ENCODE measurements around the gene PIK3CD. TPM values are rescaled to one million over a fixed set of nuclear protein-coding genes. Genes with fewer than 3 reads are reported as not detected.

Gene PIK3CD
- total RNA-seq, 1 donor from 2014 or later: 4.7 TPM

DNA sequence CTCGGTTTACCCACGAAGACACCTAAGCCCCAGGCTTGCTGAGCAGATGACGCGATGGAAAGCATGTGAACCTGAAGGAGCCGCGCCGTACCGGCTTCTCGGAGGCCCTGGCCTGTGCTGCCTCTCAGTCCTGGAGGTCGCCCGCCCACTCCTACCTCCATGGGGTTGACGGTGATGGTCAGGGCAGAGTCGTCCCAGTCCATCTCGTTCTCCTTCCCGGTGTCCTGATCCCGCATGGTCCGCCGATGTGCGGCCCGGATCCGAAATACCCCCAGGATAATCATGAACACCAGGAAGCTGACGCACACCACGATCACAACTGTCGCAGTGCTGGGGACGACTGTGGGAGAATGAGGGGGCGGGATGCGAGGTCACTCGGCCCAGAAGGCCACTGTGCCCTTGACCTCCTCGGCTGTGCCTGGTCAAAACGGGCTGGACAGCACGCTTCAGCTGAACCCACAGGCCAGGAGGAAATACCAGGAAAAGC, 79.6 kb downstream of the PIK3CD start:
- Mint-ChIP-seq H3K36me3 (peaks cover 57% of the 10 kb centered on the region), H3K4me3 (no peak overlapping the region), H3K27me3 (ENCODE audit: low read depth) (no peaks in the 10 kb centered on the region)

DNA sequence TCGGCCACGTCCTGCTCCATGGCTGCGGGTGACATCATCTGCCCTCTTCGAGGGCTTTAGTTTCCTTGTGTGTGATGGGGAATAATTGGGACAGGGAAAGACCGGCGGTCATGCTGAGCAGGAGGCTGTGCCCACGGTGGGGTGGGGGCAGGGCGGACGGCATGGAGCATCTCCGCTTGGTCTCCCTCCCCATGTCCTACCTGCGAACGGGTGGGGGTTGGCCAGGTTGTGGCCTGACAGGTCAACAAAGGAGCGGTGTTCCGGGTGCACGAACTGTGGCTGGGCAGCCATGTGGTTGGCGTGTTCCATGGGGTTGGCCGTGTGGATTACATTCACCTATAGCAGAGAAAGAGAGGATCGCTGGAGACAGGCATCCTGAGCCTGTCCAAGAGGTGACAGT, 80.0 kb downstream of the PIK3CD start:
- no peak for DNase-seq (ENCODE audit: low spot score in 2 of 2, unreplicated experiment in 2 of 2)
- peaks cover 57% of the 10 kb centered on the region for H3K36me3 Mint-ChIP-seq
- no peaks in the 10 kb centered on the region for H3K27me3 Mint-ChIP-seq (ENCODE audit: low read depth)
- H3K9me3 Mint-ChIP-seq: peaks cover 5% of the 10 kb centered on the region
- H3K4me3 Mint-ChIP-seq: no peak overlapping the region
- TF ChIP-seq, protein P1, sequence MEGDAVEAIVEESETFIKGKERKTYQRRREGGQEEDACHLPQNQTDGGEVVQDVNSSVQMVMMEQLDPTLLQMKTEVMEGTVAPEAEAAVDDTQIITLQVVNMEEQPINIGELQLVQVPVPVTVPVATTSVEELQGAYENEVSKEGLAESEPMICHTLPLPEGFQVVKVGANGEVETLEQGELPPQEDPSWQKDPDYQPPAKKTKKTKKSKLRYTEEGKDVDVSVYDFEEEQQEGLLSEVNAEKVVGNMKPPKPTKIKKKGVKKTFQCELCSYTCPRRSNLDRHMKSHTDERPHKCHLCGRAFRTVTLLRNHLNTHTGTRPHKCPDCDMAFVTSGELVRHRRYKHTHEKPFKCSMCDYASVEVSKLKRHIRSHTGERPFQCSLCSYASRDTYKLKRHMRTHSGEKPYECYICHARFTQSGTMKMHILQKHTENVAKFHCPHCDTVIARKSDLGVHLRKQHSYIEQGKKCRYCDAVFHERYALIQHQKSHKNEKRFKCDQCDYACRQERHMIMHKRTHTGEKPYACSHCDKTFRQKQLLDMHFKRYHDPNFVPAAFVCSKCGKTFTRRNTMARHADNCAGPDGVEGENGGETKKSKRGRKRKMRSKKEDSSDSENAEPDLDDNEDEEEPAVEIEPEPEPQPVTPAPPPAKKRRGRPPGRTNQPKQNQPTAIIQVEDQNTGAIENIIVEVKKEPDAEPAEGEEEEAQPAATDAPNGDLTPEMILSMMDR (IDR thresholded peaks at IDR 0.05; ENCODE audit: unreplicated experiment): no peak
- H3K27ac Mint-ChIP-seq: no peak overlapping the region
- no peaks in the 10 kb centered on the region for H3K4me1 Mint-ChIP-seq

More for the DNA sequence above, 79.6 kb downstream of the PIK3CD start:
- no peak overlapping the region for H3K27ac Mint-ChIP-seq
- TF ChIP-seq, protein P1 (IDR thresholded peaks at IDR 0.05; ENCODE audit: unreplicated experiment): no peak
- no peaks in the 10 kb centered on the region for H3K4me1 Mint-ChIP-seq
- no peak for DNase-seq (ENCODE audit: low spot score in 2 of 2, unreplicated experiment in 2 of 2)
- H3K9me3 Mint-ChIP-seq: peaks cover 5% of the 10 kb centered on the region

DNA sequence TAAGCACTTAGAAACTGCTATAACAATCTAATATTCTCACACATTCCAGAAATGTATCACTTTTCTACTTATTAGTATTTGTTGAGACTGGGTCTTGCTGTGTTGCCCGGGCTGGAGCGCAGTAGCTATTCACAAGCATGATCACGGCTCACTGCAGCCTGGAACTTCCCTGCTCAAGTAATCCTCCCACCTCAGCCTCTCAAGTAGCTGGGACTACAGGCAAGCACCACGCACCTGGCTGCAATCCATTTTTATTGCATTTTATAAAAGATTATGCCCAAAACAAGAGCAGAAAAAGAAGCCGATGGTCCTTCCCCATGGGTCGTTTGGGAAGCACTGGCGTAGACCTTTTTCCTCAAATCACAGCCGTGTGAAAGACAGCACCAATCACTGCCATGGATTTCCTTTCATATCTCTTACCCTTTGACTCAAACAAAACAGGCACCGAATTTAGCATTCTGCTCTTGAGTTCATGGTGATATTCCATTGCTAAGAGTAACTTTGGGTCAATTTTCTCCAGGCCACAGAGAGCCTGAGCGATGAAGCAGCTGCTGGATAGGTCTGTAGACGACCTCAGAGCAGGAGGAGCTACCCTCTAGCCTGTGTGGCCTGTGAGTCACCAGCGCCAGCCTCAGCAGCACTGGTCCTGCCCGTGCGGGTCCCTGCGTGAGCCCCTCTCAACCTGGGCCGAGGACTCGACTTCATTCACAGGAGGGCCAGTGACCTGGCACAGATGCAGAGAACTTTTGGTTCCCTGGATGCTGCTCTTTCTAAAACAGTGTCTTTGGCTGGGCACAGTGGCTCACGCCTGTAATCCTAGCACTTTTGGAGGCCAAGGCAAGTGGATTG, 80.8 kb downstream of the PIK3CD start:
- Mint-ChIP-seq H3K9me3 (peaks cover 5% of the 10 kb centered on the region), H3K27ac (no peak overlapping the region), H3K4me1 (no peaks in the 10 kb centered on the region), H3K36me3 (peaks cover 55% of the 10 kb centered on the region), H3K4me3 (no peak overlapping the region), H3K27me3 (ENCODE audit: low read depth) (no peaks in the 10 kb centered on the region)
- TF ChIP-seq, protein P1 (IDR thresholded peaks at IDR 0.05; ENCODE audit: unreplicated experiment): no peak
- DNase-seq (ENCODE audit: low spot score in 2 of 2, unreplicated experiment in 2 of 2): no peak

DNA sequence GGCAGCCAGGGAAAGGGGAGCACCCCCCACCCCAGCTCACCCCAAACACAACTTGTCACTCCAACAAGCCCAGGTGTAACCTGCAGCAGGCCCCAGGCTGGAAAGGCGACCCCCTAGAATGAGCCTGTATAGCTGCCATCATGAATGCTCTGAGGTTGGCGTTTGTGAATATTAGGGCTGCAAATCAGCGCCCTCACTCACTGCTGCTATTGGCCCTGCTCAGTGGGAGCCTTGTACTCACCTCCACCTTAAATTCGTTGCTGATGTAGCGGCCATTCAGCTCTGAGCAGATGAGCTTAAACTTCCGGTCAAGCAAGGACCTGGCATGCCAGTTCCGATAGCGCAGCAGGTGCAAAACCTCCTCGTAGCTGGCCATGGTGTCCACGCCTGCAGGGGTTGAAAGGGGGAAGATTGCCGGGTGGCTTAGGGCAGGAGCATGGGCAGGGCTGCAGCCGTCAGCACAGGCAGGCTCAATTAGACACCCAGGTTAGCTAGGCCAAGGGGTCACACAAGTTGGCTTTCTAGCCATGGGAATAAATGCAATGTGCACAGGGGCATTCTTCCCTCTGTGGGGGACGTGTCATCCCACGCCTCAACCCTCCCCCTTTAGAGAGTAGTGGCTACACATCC, 81.7 kb downstream of the PIK3CD start:
- H3K27ac Mint-ChIP-seq: no peak overlapping the region
- TF ChIP-seq, protein P1 (IDR thresholded peaks at IDR 0.05; ENCODE audit: unreplicated experiment): no peak
- no peak overlapping the region for H3K4me3 Mint-ChIP-seq
- H3K27me3 Mint-ChIP-seq (ENCODE audit: low read depth): no peaks in the 10 kb centered on the region
- no peaks in the 10 kb centered on the region for H3K4me1 Mint-ChIP-seq
- DNase-seq (ENCODE audit: low spot score in 2 of 2, unreplicated experiment in 2 of 2): no peak
- H3K9me3 Mint-ChIP-seq: peaks cover 5% of the 10 kb centered on the region
- peaks cover 49% of the 10 kb centered on the region for H3K36me3 Mint-ChIP-seq

DNA sequence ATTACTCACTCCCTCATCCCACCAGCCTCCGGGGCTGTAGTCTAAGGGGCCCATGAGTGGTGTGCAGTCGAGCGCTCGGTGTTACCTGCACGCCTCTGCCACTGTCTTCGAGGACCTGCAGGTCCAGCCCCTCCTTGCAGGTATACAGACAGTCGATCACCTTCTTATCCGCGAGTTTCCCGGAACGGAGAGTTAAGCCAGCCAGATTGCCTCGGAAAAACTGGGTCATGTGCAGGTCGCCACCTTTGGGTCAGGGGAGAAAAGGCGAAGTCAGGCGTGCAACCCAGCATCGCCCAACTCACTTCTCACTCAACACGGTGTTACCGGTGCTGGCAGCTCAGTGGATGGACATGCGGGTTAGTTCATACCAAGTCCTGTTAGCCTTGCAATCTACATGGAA, 84.3 kb downstream of the PIK3CD start:
- peaks cover 50% of the 10 kb centered on the region for H3K36me3 Mint-ChIP-seq
- no peak overlapping the region for H3K27ac Mint-ChIP-seq

More for the DNA sequence above, 84.3 kb downstream of the PIK3CD start:
- Mint-ChIP-seq H3K4me1 (no peaks in the 10 kb centered on the region), H3K4me3 (no peak overlapping the region), H3K27me3 (ENCODE audit: low read depth) (no peaks in the 10 kb centered on the region), H3K9me3 (peaks cover 5% of the 10 kb centered on the region)
- no peak for DNase-seq (ENCODE audit: low spot score in 2 of 2, unreplicated experiment in 2 of 2)
- TF ChIP-seq, protein P1 (IDR thresholded peaks at IDR 0.05; ENCODE audit: unreplicated experiment): no peak

All from mesothelial cell of epicardium (in vitro differentiated cells).